ENCODE measurements around the gene CTTNBP2. TPM values are rescaled to one million over a fixed set of nuclear protein-coding genes. Genes with fewer than 3 reads are reported as not detected.

The CTTNBP2 gene
- total and polyA plus RNA-seq, 10 of the 15 experiments (the other 5 are each of a cell fraction or from before 2014, with no cell fraction given): 0.04 to 0.43 TPM; not detected in 8

- ATAC-seq: no peak
- in situ Hi-C loops (cut with MboI): no loop called here
Measured at GRCh38 chr7:117902314-117902889, 29.2 kb upstream of the CTTNBP2 start.

More at GRCh38 chr7:117902314-117902889, 29.2 kb upstream of the CTTNBP2 start:
- intact Hi-C loops (cut with micrococcal nuclease; ENCODE audit: unreplicated experiment): no loop called here
- POLR2A ChIA-PET: no interaction called here
- no peak overlapping the region for H3K4me3 ChIP-seq
- H3K27ac ChIP-seq (ENCODE audit: control insufficient read depth, insufficient read depth): no peak overlapping the region
- no peak for FAIRE-seq
- no peak overlapping the region for H3K4me2 ChIP-seq (ENCODE audit: control insufficient read depth, insufficient read depth)
- no peak for TF ChIP-seq SP1 (IDR thresholded peaks at IDR 0.05; ENCODE audit: low read depth, low read length)
- TF ChIP-seq RFX5 (IDR thresholded peaks at IDR 0.05; ENCODE audit: low read depth, low read length): no peak
- no peak for TF ChIP-seq ZSCAN29 (IDR thresholded peaks at IDR 0.05)
- TF ChIP-seq FOXK2 (IDR thresholded peaks at IDR 0.05): no peak
- no peak for TF ChIP-seq HSF1 (IDR thresholded peaks at IDR 0.05; ENCODE audit: low read depth, low read length)
- no peak for TF ChIP-seq USF2 (IDR thresholded peaks at IDR 0.05; ENCODE audit: borderline replicate concordance, low read depth, low read length)
- TF ChIP-seq USF1 (IDR thresholded peaks at IDR 0.05; ENCODE audit: borderline replicate concordance, extremely low read length, insufficient read depth, low read depth, low read length): no peak
- no peak overlapping the region for H3K9ac ChIP-seq (ENCODE audit: control insufficient read depth, insufficient read depth, low read length)
- no TSS peak for BruUV-seq (replicated peaks)
- no peaks in the 10 kb centered on the region for H3K4me1 ChIP-seq (ENCODE audit: control insufficient read depth, insufficient read depth, low read length)
- CTCF ChIA-PET: interaction anchor here (1.0 to 1.3 kb wide), 2 partner anchors 32 to 151 kb away, joined by 3 to 4 read pairs; no protein-coding TSS in a partner anchor
- no peaks in the 10 kb centered on the region for H3K36me3 ChIP-seq (ENCODE audit: control insufficient read depth in 2 of 2, insufficient read depth in 2 of 2, low read length in 1 of 2)
- RAD21 ChIA-PET (ENCODE audit: unreplicated experiment): no interaction called here
- H3K27me3 ChIP-seq (replicated peaks in 1 of 2; ENCODE audit: control insufficient read depth in 2 of 2, insufficient read depth in 2 of 2, low read length in 1 of 2): 0 out of 4 replicates have a peak, but pooled peaks cover 0 to 1% of the 10 kb centered on the region in 2 experiments
- H4K20me1 ChIP-seq (ENCODE audit: control insufficient read depth, insufficient read depth): no peaks in the 10 kb centered on the region
- H2AFZ ChIP-seq (ENCODE audit: control insufficient read depth, low read depth, low read length): no peak overlapping the region
- no peaks in the 10 kb centered on the region for H3K9me3 ChIP-seq (replicated peaks; ENCODE audit: control insufficient read depth, insufficient read depth, low read length)
- no peak for DNase-seq (ENCODE audit: low read depth, low spot score)
- SMC1A ChIA-PET (ENCODE audit: uncharacterized antibody, unreplicated experiment): interaction anchor here (0.6 to 1.3 kb wide), 2 partner anchors 8 to 13 kb away, joined by 3 read pairs; no protein-coding TSS in a partner anchor
- 25% methylated on average over 5 of the region's 5 CpGs for WGBS (ENCODE audit: insufficient coverage, insufficient replicate concordance, low lambda C conversion rate, missing lambda C conversion rate)
- no peaks in the 10 kb centered on the region for H3K79me2 ChIP-seq (ENCODE audit: control insufficient read depth, insufficient read depth, low read length)
